Measurements from ENCODE around the gene UBXN10. TPM values are rescaled to one million over a fixed set of nuclear protein-coding genes. Genes with fewer than 3 reads are reported as not detected.

UBXN10 gene
- polyA plus RNA-seq, 1 donor (not counting 4 experiments of a cell fraction or from before 2014, with no cell fraction given), result 0.05 TPM

Other genes with a start within 250 kb of the UBXN10 start
- gene PLA2G2A, start 206.5 kb upstream of the UBXN10 start, polyA plus RNA-seq, result 0.08 TPM in 1 of 3 replicates, not detected in the others
- gene PLA2G5, start 115.9 kb upstream of the UBXN10 start, polyA plus RNA-seq, result 0.16 TPM in 1 of 3 replicates, not detected in the others
- gene PLA2G2D, start 66.6 kb upstream of the UBXN10 start, polyA plus RNA-seq, result not detected in 3 replicates
- 0.26 to 0.31 TPM (median 0.26 TPM) in 3 replicates for gene PLA2G2F, start 46.8 kb upstream of the UBXN10 start, polyA plus RNA-seq
- gene PLA2G2C, start 422 bp downstream of the UBXN10 start, polyA plus RNA-seq, result not detected in 3 replicates
- gene VWA5B1, start 104.8 kb downstream of the UBXN10 start, polyA plus RNA-seq, result not detected in 3 replicates